Placental pericyte (primary cell): Measurements from ENCODE around the gene GANC. TPM values are rescaled to one million over a fixed set of nuclear protein-coding genes. Genes with fewer than 3 reads are reported as not detected.

ENCODE experiments used
- total RNA-seq: library from RNA; depleted of rRNA; stranded (reverse); fragments of >200 nt; gene quantifications from 2 replicates; pipeline ENCODE4 v1.2.3, GENCODE V29; 2012

GANC gene, protein sequence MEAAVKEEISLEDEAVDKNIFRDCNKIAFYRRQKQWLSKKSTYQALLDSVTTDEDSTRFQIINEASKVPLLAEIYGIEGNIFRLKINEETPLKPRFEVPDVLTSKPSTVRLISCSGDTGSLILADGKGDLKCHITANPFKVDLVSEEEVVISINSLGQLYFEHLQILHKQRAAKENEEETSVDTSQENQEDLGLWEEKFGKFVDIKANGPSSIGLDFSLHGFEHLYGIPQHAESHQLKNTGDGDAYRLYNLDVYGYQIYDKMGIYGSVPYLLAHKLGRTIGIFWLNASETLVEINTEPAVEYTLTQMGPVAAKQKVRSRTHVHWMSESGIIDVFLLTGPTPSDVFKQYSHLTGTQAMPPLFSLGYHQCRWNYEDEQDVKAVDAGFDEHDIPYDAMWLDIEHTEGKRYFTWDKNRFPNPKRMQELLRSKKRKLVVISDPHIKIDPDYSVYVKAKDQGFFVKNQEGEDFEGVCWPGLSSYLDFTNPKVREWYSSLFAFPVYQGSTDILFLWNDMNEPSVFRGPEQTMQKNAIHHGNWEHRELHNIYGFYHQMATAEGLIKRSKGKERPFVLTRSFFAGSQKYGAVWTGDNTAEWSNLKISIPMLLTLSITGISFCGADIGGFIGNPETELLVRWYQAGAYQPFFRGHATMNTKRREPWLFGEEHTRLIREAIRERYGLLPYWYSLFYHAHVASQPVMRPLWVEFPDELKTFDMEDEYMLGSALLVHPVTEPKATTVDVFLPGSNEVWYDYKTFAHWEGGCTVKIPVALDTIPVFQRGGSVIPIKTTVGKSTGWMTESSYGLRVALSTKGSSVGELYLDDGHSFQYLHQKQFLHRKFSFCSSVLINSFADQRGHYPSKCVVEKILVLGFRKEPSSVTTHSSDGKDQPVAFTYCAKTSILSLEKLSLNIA (N-terminal part only)
- total RNA-seq = 13.1 and 24.5 TPM in 2 replicates

GRCh38 chr15:42272939-42273899 lies at the start of gene GANC, which contains the start of gene TMEM87A:
Gene GANC (plus strand): TSS chr15:42273201. CDS start chr15:42274482, 1,281 bp downstream.
Gene TMEM87A (minus strand): TSS chr15:42273433. CDS start chr15:42273398, 35 bp downstream.

GRCh38 chr15:42359249-42359648 lies 86.2 kb downstream of the GANC start, which contains the start of gene CAPN3:
Gene CAPN3 (plus strand): TSS chr15:42359501. CDS start chr15:42359806, 305 bp downstream.

Other genes with a start within 250 kb of the GANC start
- not detected in 2 replicates for gene PLA2G4D, start 178.6 kb upstream of the GANC start, total RNA-seq
- gene PLA2G4F, start 116.6 kb upstream of the GANC start, total RNA-seq = not detected in 2 replicates
- gene VPS39, start 64.9 kb upstream of the GANC start, total RNA-seq = 53.0 and 66.7 TPM in 2 replicates
- 67.4 and 84.3 TPM in 2 replicates for gene TMEM87A, start 232 bp downstream of the GANC start, total RNA-seq
- gene CAPN3, start 86.3 kb downstream of the GANC start, total RNA-seq = 0.88 and 2.0 TPM in 2 replicates
- gene ZNF106, start 217.9 kb downstream of the GANC start, total RNA-seq = 42.7 and 62.7 TPM in 2 replicates
- gene SNAP23, start 222.4 kb downstream of the GANC start, total RNA-seq = 93.2 and 95.9 TPM in 2 replicates